ENCODE measurements around the gene RGS6.

GRCh38 chr14:72478471-72478893, 546.3 kb downstream of the RGS6 start:
- TF ChIP-seq, protein P1, sequence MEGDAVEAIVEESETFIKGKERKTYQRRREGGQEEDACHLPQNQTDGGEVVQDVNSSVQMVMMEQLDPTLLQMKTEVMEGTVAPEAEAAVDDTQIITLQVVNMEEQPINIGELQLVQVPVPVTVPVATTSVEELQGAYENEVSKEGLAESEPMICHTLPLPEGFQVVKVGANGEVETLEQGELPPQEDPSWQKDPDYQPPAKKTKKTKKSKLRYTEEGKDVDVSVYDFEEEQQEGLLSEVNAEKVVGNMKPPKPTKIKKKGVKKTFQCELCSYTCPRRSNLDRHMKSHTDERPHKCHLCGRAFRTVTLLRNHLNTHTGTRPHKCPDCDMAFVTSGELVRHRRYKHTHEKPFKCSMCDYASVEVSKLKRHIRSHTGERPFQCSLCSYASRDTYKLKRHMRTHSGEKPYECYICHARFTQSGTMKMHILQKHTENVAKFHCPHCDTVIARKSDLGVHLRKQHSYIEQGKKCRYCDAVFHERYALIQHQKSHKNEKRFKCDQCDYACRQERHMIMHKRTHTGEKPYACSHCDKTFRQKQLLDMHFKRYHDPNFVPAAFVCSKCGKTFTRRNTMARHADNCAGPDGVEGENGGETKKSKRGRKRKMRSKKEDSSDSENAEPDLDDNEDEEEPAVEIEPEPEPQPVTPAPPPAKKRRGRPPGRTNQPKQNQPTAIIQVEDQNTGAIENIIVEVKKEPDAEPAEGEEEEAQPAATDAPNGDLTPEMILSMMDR (IDR thresholded peaks at IDR 0.05), result no peak
- TF ChIP-seq POLR2AphosphoS5 (IDR thresholded peaks at IDR 0.05), result no peak
